Vagina (tissue), 2 donors: ENCODE data around the gene SCAF8. TPM values are rescaled to one million over a fixed set of nuclear protein-coding genes. Genes with fewer than 3 reads are reported as not detected.
"Not testable (repeated sequence)": the region's sequence is repeated elsewhere in the genome, so short reads cannot be mapped to it uniquely, and the experiment has no call there.

ENCODE experiments used
- DNase-seq, 2 donors: peaks; one replicate each; pipeline ENCODE4 v3.0.0-alpha.2; 2017; ENCODE audit errors: extremely low spot score in 2 of 2
- H3K27ac ChIP-seq: fragments of 200-600 bp; sonication (generic); one replicate; pipeline ENCODE4 v1.5.1; 2019
- H3K27me3 ChIP-seq: fragments of 200-600 bp; sonication (generic); one replicate; pipeline ENCODE4 v1.5.1; 2019
- H3K36me3 ChIP-seq, 2 donors: fragments of 200-600 bp; sonication (generic); one replicate each; pipeline ENCODE4 v1.5.1; 2017 to 2019
- H3K4me1 ChIP-seq: fragments of 200-600 bp; sonication (generic); one replicate; pipeline ENCODE4 v1.5.1; 2019
- H3K4me3 ChIP-seq, 2 donors: fragments of 200-600 bp; sonication (generic); 1 replicate in 1 of 2; 2 replicates in 1 of 2; pipeline ENCODE4 v1.5.1; 2016 to 2019
- H3K9me3 ChIP-seq: fragments of 200-600 bp; sonication (generic); one replicate; pipeline ENCODE4 v1.5.1; 2019
- POLR2A ChIP-seq, 2 donors: fragments of 450-650 bp; IDR thresholded peaks; one replicate each; pipeline ENCODE4 v1.6.1; 2017; ENCODE audit warnings: antibody characterized with exemption in 2 of 2, mild to moderate bottlenecking in 2 of 2, moderate library complexity in 2 of 2
- POLR2AphosphoS5 ChIP-seq, 2 donors: sonication (generic); formaldehyde crosslinking; IDR thresholded peaks; one replicate each; pipeline ENCODE4 v1.9.0; 2017; ENCODE audit warnings: antibody characterized with exemption in 2 of 2, mild to moderate bottlenecking in 2 of 2, low read depth in 1 of 2; ENCODE audit not compliant: insufficient read depth in 1 of 2
- intact Hi-C: fragments of 100-400 bp; cut with DNase I; formaldehyde crosslinking; loops from one replicate; pipeline ENCODE4 v1.15.1; 2023
- total RNA-seq: library from RNA; depleted of rRNA; stranded (reverse); fragments of >200 nt; gene quantifications from one replicate; pipeline ENCODE4 v1.2.3, GENCODE V29; 2016
- TF ChIP-seq, protein P1 (sequence below), 3 experiments: fragments of 450-650 bp in 2 of 3; fragments of 200-600 bp in 1 of 3; sonication (generic) in 1 of 3; IDR thresholded peaks; one replicate each; pipeline ENCODE4 v1.5.1; 2017 to 2019; ENCODE audit warnings: antibody characterized with exemption in 3 of 3, mild to moderate bottlenecking in 2 of 3, moderate library complexity in 2 of 3

SCAF8 gene
- total RNA-seq, 1 donor from 2014 or later: 37.8 TPM

DNA sequence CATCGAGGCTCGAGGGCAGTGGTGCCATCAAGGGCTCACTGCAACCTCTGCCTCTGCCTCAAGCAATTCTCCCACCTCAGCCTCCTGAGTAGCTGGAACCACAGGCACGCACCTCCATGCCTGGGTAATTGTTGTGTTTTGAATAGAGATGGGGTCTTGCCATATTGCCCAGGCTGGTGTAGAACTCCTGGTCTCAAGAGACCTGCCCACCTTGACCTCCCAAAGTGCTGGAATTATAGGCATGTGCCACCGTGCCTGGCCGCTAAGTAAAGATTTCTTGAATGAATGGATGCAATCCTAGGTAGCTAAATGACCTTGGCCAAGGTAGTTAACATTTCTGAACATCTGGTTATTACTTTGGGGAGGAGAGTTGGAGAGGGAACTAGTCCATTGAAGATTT is 7.4 kb downstream of the SCAF8 start:
- Histone ChIP-seq H3K4me3 (no peak overlapping the region), H3K27ac (no peak overlapping the region), H3K4me1 (peaks cover 87% of the 10 kb centered on the region), H3K27me3 (no peaks in the 10 kb centered on the region), H3K9me3 (no peaks in the 10 kb centered on the region), H3K36me3 (no peaks in the 10 kb centered on the region)
- no peak for DNase-seq
- intact Hi-C loops: no loop called here
- TF ChIP-seq POLR2A (IDR thresholded peaks at IDR 0.05) (no peak), POLR2AphosphoS5 (IDR thresholded peaks at IDR 0.05; ENCODE audit: insufficient read depth in 1 of 2, low read depth in 1 of 2) (no peak)
- TF ChIP-seq, protein P1, sequence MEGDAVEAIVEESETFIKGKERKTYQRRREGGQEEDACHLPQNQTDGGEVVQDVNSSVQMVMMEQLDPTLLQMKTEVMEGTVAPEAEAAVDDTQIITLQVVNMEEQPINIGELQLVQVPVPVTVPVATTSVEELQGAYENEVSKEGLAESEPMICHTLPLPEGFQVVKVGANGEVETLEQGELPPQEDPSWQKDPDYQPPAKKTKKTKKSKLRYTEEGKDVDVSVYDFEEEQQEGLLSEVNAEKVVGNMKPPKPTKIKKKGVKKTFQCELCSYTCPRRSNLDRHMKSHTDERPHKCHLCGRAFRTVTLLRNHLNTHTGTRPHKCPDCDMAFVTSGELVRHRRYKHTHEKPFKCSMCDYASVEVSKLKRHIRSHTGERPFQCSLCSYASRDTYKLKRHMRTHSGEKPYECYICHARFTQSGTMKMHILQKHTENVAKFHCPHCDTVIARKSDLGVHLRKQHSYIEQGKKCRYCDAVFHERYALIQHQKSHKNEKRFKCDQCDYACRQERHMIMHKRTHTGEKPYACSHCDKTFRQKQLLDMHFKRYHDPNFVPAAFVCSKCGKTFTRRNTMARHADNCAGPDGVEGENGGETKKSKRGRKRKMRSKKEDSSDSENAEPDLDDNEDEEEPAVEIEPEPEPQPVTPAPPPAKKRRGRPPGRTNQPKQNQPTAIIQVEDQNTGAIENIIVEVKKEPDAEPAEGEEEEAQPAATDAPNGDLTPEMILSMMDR (IDR thresholded peaks at IDR 0.05): no peak

DNA sequence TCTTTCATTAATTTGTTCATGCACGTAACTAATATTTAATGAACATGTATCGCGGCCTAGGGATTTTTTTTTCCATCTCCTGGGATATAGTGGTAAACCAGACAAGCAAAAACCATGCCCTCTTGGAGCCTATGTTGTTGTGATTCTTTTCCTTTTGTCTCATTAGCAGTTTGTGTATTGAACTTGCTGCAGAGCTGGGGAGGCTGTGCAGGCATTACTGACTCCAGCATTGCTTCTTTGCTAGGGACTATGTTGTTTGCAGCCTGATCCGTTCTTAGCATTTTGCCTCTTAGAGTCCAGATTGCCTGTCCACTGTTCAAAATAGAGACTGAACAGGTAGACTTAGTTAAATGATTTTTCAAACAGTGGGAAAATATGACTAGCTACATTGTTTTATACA is 9.7 kb downstream of the SCAF8 start:
- Histone ChIP-seq H3K4me3 (no peak overlapping the region), H3K27me3 (no peaks in the 10 kb centered on the region), H3K4me1 (peaks cover 75% of the 10 kb centered on the region), H3K27ac (no peak overlapping the region), H3K36me3 (no peaks in the 10 kb centered on the region), H3K9me3 (no peaks in the 10 kb centered on the region)
- intact Hi-C loops: no loop called here
- DNase-seq: no peak
- TF ChIP-seq, protein P1 (IDR thresholded peaks at IDR 0.05): no peak
- TF ChIP-seq POLR2A (IDR thresholded peaks at IDR 0.05) (no peak), POLR2AphosphoS5 (IDR thresholded peaks at IDR 0.05; ENCODE audit: insufficient read depth in 1 of 2, low read depth in 1 of 2) (no peak)

DNA sequence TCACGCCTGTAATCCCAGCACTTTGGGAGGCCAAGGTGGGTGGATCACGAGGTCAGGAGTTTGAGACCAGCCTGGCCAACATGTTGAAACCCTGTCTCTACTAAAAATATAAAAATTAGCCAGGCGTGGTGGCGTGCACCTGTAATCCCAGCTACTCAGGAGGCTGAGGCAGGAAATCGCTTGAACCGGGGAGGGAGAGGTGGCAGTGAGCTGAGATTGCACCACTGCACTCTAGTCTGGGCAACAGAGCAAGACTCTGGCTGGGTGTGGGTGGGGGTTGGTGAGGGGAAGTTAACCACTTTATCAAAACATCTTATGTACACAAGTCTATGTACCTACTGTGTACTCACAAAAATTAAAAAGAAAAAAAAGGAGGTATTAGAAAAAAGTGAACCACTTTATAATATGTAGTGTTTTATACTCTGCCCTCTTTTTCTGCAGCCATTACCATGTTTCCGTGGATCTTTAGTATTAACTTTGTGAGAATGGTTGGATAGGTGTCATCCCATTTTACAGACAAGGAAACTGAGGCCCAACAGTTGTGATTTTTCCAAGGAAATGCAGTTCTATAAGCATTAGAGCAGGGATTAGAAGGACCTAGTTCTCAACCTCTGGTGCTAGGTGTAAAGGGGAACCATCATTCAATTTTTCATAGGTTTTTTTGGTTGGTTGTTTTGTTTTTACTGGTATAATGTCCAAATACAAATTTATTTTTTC is 11.0 kb downstream of the SCAF8 start:
- intact Hi-C loops, H3K9me3 ChIP-seq, H3K27me3 ChIP-seq, H3K4me3 ChIP-seq, H3K36me3 ChIP-seq, DNase-seq, H3K27ac ChIP-seq: not testable (repeated sequence)
- peaks cover 74% of the 10 kb centered on the region for H3K4me1 ChIP-seq

DNA sequence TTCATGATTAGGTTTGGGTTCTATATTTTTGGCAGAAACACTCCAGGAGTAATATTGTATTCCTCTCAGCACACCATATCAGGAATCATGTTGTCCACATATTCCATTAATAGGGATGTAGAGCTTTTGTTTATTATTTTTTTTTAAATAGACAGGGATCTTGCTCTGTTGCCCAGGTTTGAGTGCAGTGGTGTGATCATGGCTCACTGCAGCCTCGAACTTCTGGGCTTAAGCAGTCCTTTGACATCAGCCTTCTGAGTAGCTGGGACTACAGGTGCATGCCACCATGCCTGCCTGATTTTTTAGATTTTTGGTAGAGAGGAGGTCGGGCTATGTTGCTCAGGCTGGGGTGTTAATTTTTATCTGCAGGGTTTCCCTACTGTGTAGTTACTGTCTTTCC is 12.0 kb downstream of the SCAF8 start:
- no peak for DNase-seq
- Histone ChIP-seq H3K27ac (no peak overlapping the region), H3K27me3 (no peaks in the 10 kb centered on the region), H3K4me3 (no peak overlapping the region), H3K4me1 (peaks cover 73% of the 10 kb centered on the region), H3K36me3 (no peaks in the 10 kb centered on the region), H3K9me3 (no peaks in the 10 kb centered on the region)
- no peak for TF ChIP-seq POLR2A (IDR thresholded peaks at IDR 0.05)
- TF ChIP-seq, protein P1 (IDR thresholded peaks at IDR 0.05): no peak
- no peak for TF ChIP-seq POLR2AphosphoS5 (IDR thresholded peaks at IDR 0.05; ENCODE audit: insufficient read depth in 1 of 2, low read depth in 1 of 2)
- intact Hi-C loops: no loop called here

DNA sequence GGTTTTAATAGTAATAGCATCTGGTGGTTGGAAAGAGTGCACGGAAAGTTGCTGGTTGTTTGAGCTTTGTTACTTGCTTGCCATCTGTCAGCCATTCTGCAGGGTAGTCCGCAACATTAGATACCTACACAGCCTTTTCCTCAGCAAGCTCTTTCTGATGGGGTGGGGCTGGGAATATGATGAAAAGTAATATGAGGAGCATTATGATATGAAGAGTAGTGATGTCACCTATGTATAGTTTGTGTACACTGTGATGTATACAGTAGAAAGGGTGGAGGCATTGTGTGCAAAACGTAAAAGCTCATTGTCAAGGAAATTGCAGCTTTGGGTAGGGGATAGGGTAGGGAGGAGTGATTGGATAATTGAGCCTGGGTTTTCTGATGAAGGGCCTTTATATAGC is 16.1 kb downstream of the SCAF8 start:
- H3K27ac ChIP-seq: no peak overlapping the region
- no peaks in the 10 kb centered on the region for H3K36me3 ChIP-seq
- H3K4me3 ChIP-seq: no peak overlapping the region
- intact Hi-C loops: no loop called here
- DNase-seq: no peak
- H3K9me3 ChIP-seq: no peaks in the 10 kb centered on the region
- H3K27me3 ChIP-seq: no peaks in the 10 kb centered on the region
- TF ChIP-seq, protein P1 (IDR thresholded peaks at IDR 0.05): no peak
- H3K4me1 ChIP-seq: peaks cover 69% of the 10 kb centered on the region
